Activated CD8-positive, alpha-beta memory T cell treated with anti-CD3 and anti-CD28 coated beads, Interleukin-2, amount 50 U/mL, for 1 hour (primary cell): ENCODE measurements around the gene EFL1.
"Not testable (repeated sequence)": the region's sequence is repeated elsewhere in the genome, so short reads cannot be mapped to it uniquely, and the experiment has no call there.

Experiments used
- DNase-seq: peaks from one replicate; pipeline ENCODE4 v3.0.0-alpha.2; 2020; ENCODE audit errors: extremely low read depth

EFL1 gene

DNA sequence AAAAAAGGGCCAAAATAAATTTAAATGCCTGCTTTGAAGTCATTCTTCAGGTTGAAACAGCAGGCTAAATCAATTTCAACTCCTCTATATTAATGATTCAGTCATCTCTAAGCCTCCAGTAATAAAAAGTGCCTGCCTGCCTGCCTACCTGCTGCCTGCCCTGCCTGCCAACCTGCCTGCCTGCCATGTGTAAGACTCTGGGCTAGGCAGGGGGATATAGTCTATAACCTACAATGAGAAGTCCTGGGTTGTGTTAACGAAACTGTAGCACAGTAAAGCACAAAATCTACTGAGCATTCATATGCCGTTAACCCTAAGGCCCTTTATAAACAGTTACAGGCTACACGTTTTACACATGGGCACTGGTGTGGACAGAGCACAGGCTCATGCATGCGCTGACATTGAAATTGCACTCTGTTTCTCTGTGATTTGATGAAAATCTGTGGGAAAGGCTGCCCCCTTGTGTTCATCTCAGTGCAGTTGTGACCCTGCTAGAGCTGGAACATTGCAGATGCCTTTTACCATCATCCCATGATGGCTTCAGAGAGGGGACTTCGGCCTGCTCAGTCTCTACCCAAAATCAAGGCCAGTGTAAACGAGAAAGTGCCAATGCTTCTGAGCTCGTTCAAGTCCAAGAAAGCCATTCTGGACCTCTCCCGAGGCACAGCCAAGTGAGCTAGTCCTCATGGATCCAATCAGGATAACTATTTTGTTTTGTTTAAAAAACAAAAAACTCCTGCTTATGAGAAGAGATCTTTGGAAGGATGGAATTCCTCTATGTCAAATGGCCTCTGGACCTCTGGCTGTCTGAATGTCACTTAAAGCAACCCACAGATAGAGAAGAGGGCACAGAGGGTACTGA is 64.6 kb downstream of the EFL1 start:
- peak; percentile 3 for DNase-seq

DNA sequence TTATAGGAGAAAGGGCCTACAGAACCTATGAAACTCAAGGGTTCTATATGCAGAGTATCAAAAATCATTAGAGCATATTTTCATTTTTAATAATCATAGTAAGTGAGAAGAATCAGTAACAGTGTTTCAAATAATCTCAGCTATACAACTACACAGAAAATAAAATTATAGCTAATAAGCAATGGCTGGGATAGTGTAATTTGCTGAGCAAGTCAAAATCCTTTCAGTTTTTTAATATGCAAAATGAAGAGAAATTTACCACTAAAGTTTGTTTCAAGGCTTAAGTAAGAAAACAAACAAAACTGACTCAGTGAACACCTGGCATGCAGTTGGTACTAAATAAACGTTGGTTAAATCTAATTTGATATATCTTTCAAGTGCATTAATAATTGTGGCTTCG is 66.2 kb downstream of the EFL1 start:
- DNase-seq, result no peak

DNA sequence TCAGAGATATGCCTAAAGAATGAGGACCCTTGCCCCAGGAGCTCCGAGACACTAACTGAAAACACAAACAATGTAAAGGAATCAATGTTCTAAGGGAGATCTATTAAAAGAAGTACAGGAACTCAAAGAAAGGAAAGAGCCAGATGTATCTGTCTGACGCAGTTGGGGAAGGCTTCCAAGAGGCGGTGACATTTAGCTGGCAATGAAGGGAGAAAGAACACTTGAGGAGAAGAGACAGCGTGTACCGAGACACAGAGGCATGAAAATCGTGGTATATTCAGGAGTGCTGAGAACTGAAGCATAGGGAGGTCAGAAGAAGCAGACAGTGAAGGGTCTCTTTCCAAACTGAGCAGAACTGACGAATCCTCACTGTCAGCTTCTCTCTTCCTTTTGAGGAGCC is 66.7 kb downstream of the EFL1 start:
- DNase-seq, result not testable (repeated sequence)

DNA sequence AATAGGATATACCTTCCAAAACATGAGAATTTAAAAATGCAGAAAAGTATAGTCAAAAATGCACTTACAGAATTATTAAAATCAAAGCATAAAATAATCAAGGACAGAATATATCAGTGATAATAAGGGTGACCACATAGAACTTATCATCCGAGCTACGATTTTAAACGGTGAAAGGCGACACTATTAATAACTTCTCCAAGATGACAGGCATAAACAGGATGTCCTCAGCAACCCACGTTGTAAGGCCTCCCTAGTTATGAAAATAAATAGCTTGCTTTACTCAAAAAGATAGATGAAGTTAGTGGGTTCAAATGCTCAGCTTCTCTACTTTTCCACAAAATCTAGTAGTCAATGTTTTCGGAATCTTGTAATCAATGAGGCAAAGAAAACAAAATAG is 68.0 kb downstream of the EFL1 start:
- not testable (repeated sequence) for DNase-seq

DNA sequence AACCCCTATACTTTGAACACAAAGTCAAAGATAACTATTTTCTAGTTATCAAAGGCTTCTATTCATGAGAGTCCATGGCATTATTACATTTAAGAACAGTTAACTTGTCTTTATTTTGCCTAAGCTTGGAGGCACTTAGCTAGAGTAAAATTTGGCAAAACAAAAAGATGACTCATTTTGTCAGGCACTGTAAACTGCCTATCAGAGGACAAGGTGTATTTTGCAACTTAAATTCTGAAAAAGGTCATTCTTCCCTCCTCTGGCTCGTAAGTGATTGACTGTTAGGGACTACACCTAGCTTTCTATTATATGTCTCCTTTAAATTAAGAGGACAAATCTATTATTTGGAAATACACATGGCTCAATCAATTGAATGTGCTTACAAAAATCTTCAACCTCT is 69.1 kb downstream of the EFL1 start:
- not testable (repeated sequence) for DNase-seq

DNA sequence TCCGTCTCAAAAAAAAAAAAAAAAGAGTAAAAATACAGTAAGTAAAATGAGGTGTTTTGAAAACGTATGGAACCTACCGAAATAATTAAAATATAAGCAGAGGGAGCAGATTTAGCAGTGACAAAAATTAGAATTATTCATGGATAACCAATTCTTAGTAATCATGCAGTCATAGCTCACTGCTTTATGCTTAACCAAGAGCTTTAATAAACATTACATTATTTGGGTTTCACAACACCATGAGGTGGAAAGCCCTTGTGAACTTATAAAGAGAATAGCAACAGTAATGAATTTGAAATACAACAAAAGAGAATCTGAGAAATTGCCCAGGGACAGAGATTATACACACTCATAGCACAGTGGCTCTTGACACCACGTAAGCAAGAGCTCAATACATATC is 70.1 kb downstream of the EFL1 start:
- not testable (repeated sequence) for DNase-seq

DNA sequence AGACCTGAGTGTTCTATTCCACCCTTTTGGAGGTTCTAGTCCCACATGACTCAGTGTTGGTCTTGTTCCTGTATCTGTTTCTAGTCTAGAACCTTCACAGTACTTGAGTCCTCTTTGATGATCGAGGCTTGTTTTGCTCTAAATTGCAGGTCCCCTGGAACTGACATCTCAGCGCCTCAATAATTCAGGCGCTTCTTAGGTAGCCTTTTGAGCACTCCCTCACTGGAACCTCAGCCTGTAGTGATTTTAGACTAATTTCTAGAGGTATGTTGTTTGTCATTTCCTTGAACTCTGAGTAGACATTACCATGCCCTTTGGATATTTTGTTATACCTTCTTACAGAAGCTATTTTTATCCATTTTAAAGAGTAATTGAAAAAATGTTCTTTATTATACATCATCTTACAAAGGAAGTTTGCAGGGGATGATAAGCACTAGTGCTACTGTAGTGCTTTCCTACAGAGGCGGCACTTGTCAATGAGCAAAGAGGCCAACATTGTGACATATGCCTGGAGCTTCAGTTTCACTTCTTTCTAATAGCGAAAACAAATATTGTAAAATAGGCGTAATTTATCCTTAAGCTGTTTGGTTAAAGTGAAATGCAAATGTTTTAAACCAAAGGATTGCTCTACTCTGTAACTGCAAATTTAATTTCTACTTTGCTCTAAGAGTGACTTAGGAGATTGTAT is 75.7 kb downstream of the EFL1 start:
- DNase-seq, result no peak

DNA sequence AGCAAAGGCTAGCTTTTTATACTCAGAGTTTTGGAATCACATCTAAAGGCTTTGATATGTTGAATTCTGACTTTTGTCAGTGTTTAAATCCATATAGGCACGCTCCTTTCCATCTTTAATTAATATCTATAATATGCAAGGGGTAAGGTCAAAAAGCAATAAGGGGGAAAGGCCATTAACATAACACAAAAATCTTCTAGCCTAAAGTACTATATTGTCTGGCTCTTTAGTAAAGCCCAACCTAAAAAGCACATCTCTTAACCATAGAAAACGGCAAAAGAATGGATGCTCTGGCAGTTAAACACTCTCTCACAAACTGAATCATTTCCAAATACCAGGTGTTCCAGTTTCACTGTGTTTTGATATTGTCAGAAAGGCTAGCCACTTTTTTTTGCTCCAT is 76.4 kb downstream of the EFL1 start:
- no peak for DNase-seq

DNA sequence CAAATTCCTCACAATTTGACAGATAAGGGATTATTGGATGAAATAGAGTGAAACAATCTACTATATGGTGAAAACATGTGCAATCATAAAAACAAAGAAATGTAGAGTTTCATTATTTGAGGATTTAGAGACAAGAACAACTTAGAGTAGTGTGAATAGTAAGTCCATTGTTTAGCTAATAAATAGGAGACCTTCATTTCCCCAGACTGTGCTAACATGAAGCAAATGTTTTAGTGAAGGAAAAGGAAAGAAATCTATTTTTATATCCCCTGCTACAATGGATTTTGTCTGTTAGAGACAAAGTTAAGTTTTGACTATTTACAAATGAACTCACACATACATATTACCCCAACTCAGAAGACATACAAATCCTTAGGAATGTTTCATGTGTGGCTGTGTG is 77.8 kb downstream of the EFL1 start:
- DNase-seq, result no peak

DNA sequence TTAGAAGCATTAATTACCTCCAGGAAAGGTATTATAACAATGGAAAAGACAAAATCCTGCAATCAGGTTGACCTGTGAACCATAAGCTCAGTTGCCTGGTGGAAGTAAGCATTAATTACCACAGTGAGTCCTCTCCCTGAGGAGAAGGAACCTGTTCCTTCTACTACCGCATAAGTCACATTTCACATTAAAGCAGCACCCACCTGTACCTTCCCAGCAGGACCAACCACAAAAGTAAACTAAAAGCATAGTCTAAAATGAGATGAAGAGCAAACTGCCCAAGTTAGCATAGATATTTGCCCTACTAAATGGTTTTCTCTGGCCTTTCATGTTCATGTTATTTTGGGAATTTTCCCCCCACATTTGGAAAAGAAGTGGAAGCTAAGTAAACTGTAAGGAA is 78.2 kb downstream of the EFL1 start:
- no peak for DNase-seq

DNA sequence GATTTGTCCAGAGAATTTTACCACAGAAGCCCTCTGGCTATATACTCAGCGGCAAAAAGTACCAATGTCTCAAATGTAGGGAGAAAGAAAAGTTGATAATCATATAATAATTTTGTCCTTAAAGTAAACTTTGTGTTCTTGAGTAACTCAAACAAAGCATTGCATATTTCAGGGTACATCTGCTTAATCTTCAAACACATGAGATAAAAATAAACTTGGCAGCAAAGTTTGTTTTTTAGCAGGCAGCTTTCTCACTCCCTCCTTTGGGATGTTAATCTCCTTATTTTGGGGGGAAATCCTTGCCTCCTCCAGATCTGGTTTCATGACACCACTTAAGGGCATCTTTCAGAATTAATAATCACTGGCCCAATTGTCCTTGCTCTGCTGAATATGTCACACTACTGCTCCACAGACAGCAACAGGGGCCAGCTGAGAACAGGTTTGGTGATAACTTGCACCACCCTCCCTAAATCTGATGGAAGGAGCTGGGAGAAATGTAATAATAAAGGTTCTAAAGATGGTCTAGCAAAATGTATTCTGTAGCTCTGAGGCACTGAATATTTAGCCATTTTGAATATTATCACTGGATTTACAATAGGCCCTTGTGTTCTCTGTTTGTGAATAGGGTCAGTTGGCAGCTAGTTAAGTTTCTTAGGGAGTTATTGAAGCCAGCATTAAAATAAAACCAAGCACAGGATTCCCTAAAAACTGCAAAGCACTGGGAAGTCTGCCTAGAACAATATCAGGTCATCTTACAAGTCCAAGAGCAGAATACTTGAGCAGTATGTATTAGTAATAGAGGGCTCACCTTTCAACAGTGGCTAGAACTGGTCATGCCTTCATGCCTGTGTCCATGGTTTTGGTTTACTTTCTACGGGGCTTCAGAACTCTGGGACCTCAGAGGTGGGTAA is 79.2 kb downstream of the EFL1 start:
- DNase-seq, result no peak

DNA sequence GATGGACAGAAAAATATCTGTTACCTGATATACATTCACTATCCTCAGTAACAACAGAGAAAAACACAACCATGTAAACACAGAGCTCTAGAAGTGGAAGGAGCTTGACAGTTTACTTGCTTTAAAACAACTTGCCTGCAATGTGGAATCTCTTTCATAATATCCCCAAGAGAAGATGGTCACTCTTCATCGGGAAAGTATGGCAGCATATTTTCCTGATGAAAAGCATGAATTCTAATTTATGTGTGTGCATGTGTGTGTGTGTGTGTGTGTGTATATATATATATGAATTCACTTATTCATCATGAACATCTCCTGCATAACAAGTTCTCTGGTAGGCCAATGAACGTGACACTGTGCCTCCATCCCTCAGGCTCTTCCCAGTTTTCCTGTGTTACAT is 81.2 kb downstream of the EFL1 start:
- DNase-seq, result no peak

DNA sequence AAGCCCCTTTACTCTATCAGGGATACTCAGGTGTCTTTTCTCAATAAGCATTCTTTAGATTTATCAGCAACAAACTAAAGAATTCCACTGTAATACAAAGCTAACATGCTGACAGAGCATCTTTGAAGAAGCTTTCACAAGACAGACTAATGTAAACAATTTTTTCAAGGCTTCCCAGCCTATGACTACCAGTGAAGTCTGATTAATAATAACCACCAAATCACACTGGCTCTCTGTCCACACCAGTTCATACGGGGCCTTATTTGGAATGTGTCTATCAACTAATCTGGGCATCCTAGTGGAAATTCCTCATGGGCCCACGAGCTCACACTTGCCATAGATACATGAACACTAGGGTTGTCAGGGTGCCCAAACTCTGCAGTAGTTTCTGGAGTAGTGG is 84.5 kb downstream of the EFL1 start:
- DNase-seq, result no peak

DNA sequence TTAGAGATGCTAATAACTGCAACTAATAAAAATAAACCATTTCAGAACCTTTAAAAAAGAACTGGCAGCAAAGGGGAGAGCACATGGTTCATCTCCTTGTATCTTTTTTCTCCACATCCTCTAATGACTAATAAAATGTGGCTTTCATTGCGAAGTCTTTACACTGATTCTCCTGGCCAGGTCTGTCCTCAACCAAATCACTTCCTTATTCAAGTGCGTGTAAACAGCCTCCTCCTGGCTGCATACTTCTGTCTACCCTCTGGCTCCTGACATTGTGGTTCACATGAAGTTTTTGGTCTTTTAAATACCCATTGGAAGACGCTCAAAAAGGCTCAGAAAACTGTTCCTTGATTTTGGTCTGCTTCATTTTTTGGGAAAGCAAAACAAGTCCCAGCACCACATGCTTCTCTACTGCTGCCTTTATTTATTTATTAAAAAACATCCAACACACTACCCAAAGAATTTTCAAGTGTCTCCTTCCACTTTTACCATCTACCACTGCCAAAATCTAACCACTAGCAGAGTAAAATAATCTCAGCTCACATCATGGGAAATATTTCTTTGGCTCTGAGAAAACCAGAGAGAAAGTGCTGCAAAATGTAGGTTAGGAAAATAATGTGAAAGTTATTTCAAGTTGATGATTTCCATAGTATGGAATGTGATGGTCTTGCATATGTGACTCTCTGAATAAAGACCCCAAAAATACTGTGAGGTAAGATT is 85.1 kb downstream of the EFL1 start:
- no peak for DNase-seq

DNA sequence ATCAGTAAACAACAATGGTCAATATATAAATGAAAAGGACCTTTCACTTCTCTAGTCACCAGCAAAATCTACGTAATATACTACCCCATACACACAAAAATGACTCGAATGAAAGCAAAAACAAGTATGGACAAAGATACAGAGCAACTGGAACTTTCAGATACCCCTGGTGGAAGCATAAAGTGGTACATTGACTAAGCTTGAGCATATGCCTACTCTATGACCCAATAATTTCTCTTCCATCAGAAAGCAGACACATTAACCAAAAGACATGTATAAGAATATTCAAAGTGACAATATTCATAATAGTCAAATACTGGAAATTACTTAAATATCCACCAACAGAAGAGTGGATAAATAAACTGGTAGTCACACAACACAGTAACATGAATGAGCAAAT is 86.0 kb downstream of the EFL1 start:
- DNase-seq, result no peak

DNA sequence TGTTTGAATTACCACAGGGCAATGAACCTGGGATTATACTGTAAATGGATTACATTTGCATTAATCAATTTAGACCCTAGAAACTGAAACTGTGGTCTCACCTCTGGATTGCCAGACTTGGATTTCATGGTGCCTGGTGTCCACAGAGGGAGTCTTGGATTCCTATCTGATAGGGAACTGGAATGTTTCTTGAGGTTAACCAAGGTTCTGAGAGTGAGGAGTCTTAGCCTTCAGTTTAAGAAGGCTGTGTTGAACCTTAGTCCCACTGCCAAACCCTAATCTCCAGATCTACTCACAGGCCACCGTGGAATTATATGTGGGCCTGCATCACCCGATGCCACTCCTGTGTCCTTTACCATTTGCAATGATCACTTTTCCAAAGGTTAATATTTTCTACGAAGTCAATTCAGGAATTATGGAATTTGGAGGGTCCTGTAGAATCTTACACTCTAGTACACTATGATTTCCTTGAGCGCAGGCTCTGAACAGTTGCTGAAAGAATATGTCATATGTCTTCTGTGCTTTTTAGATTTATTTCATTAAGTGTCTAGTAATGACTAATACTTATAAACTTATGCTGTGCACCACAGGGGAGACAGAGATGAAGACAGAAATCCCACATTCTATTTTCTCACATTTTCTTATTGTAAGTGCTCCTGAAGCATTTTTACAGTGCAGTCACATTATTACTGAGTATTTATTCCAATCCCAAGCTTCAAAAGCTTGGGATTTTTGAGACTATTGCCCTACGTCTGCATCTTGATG is 87.9 kb downstream of the EFL1 start:
- DNase-seq, result no peak

DNA sequence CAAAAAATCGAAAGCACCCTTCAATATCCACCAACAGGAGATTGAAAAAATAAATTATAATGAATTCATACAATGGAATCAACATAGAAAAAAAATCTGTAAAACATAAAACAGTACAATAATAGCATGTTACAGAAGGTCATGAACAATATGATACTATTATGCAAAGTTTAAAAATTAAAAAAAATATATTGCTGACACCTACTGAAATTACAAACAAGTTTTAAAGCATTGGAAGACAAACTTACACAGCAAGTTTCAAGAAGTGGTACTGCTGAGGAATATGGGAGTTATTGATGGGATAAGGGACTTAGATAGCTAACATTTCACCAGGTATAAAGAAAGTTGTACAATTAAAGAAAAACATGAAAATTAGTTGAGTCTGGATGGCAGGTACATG is 89.4 kb downstream of the EFL1 start:
- no peak for DNase-seq

DNA sequence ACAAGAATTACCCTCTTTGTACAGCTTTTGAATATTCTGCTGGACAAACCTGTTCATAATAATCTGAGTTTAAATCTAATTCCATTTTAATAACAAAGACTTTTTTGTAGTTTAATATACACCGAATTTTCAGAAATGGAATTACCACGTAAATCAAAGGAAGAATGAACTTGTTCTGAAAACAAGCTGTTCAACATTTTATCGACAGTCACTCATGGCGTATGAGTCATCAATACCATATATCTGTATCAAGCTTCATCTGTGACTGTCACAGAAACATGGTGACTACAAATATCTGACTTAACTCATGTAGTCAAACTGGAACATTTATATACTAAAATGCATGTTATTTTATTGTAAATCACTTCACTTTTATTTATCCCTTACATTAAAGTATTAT is 90.0 kb downstream of the EFL1 start:
- no peak for DNase-seq

DNA sequence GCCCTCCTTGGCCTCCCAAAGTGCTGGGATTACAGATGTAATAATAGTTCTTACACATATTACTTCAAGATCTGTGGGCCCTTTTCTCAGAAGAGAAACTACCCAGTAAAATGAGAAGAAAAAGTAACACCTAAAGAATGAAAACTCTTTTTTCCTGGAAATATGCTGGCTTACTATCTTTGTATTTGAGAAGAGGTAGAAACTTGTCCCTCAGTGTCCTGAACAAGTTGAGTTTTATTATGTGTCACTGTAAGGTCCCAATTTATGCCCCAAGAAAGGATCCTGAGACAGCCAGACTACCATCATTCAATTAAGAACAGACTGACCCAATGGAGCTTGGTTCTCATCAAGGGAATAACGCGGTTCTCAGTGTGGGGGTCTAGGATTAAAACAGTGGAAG is 93.8 kb downstream of the EFL1 start:
- no peak for DNase-seq

DNA sequence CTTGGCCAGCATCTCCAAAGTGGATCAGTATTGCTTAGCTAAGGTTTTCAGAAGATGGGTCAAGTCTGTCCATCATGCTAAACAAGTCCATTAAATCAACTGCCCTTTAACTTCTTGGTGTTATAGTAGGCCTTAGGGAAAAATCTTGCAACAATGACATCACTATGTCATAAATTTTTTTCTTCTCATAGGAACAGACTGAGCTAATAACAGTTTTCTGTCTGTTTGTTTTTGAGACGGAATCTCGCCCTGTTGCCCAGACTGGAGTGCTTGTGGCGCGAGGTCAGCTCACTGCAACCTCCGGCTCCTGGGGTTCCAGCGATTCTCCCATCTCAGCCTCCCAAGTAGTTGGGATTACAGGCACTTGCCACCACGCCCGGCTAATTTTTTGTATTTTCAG is 94.2 kb downstream of the EFL1 start:
- DNase-seq, result no peak

DNA sequence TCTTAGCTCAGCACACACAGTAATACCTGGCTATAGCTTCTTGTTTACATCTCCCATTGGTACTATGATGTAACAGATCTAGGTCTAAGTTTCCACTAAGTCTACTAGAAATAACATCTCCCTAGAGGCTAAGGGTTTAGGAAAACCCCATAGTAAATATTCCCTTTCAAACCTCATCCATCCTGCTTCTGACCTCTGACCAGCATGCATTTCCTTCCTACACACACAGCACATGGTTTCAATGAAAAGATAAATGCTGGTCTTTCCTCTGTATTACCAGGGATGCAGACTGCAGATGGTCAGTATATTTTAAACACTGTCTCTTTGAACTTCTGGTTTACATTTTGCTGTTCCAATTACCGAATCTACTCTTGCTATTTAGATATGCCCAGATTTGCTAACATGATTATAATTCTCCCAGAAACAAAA is 96.6 kb downstream of the EFL1 start:
- no peak for DNase-seq
